HUES6 (cell line): ENCODE measurements around the gene POPDC2.

ENCODE experiments used
- H3K27ac ChIP-seq: 2 replicates; pipeline ENCODE4 v1.7.0; 2013; ENCODE audit warnings: low read depth, mild to moderate bottlenecking, low read length, inconsistent platforms
- H3K27me3 ChIP-seq: 2 replicates; pipeline ENCODE4 v1.6.1; 2013; ENCODE audit warnings: low read length; ENCODE audit not compliant: control insufficient read depth, insufficient read depth
- H3K36me3 ChIP-seq: 2 replicates; pipeline ENCODE4 v1.6.1; 2013; ENCODE audit warnings: low read length; ENCODE audit not compliant: control insufficient read depth, insufficient read depth
- H3K4me1 ChIP-seq: 2 replicates; pipeline ENCODE4 v1.6.1; 2013; ENCODE audit warnings: low read length; ENCODE audit not compliant: control insufficient read depth, insufficient read depth
- H3K4me3 ChIP-seq: 2 replicates; pipeline ENCODE4 v1.5.1; 2013; ENCODE audit warnings: low read depth, low read length
- H3K9ac ChIP-seq: one replicate; pipeline ENCODE4 v1.6.1; 2013; ENCODE audit warnings: mild to moderate bottlenecking, low read length
- H3K9me3 ChIP-seq: 2 replicates; pipeline ENCODE4 v1.6.1; 2013; ENCODE audit warnings: low read depth, low read length; ENCODE audit not compliant: control insufficient read depth, insufficient read depth

POPDC2 gene

GRCh38 chr3:119594066-119594465 is 66.3 kb downstream of the POPDC2 start:
- Histone ChIP-seq H3K27ac (no peak overlapping the region), H3K4me3 (no peak overlapping the region), H3K4me1 (peaks cover 10% of the 10 kb centered on the region)

GRCh38 chr3:119592861-119593260 is 67.5 kb downstream of the POPDC2 start:
- no peak overlapping the region for H3K9ac ChIP-seq
- H3K4me3 ChIP-seq = no peak overlapping the region
- H3K36me3 ChIP-seq = no peaks in the 10 kb centered on the region
- no peaks in the 10 kb centered on the region for H3K27me3 ChIP-seq
- H3K9me3 ChIP-seq = no peaks in the 10 kb centered on the region; the same call in 1 of the 2 replicates
- peaks cover 12% of the 10 kb centered on the region for H3K4me1 ChIP-seq
- no peak overlapping the region for H3K27ac ChIP-seq

More at GRCh38 chr3:119594066-119594465, 66.3 kb downstream of the POPDC2 start:
- H3K36me3 ChIP-seq = no peaks in the 10 kb centered on the region
- no peak overlapping the region for H3K9ac ChIP-seq
- no peaks in the 10 kb centered on the region; the same call in 1 of the 2 replicates for H3K9me3 ChIP-seq
- no peaks in the 10 kb centered on the region for H3K27me3 ChIP-seq
